OCI-M1 (cell line): ENCODE data around the gene AXIN2.
A peak's percentile ranks its signal among the peaks of the same experiment; 100 is the strongest.
"Not testable (repeated sequence)": the region's sequence is repeated elsewhere in the genome, so short reads cannot be mapped to it uniquely, and the experiment has no call there.

Source experiments
- DNase-seq: peaks from one replicate; lab custom pipeline; 2025; lab: John Stamatoyannopoulos, UW

The AXIN2 gene

DNA sequence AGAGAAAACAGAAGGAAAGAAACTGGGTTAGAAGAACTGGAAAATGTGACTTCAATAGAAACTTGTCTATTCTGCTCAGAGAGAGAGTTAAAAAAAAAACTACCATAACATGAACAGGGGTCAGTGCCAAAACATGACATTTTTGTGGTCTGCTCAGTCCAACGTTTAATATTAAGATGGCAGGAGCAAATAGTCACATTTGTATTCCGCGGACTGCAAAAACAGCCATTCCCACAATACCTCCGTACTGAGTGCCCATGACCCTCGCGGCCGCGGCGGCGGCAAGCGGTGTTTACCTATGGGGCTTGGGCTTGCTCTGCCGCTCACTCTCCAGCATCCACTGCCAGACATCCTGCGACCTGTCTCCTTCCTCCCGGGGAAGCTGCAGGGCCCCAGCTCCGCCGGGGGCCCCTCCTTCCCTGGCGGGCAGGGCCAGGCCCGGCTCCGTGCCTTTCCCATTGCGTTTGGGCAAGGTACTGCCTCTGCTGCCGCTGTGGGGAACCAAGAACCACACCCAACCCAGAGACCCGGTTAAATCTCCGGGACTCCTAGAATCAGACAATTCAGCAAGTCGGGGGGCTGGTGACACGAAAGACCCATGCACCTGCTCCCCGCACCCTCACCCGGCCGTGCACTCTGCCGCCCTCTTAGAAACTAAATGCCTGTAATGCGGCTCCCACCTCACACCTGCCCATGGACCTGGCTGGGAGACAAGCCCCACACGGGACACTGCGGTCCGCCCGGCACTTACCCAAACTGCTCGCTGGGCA lies 24.7 kb downstream of the AXIN2 start:
- DNase-seq = no peak

DNA sequence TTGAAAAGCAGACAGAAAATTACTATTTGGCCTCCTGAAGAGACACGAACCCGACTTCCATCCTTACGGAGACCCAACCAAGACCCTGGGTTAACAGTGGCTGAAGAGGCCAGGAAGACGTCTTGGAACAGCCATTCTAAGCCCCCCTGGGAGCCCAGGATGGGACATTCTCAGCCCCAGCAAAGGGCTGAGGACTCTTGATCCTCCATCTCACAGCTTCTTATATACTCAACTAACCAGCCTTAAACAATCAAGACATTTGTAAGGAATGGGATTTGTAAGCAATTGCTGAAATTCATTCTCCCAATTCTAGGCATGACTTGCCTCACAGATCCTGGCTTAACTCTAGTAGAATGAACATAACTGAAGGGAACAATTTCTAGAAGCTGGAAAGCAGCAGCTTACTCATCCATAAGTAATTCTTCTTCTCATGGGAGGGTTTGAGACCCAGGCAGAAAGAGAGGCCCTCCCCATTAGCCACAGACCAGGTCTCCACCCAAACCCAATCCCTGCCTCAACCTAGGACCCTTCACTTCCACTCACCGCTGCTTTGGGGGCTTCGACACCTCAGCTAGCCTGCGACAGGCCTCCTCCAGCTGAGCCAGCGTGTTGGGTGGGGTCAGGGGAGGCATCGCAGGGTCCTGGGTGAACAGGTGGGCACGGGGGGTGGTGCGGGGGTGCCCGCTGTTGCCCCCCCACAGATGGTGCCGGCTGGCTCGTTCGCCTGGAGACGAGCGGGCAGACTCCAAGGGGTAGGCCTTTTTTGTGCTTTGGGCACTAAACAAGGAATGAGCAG lies 25.5 kb downstream of the AXIN2 start:
- no peak for DNase-seq

- no peak for DNase-seq
Observed at GRCh38 chr17:65533852-65534457, 27.5 kb downstream of the AXIN2 start.

GRCh38 chr17:65533056-65533745 lies 28.2 kb downstream of the AXIN2 start:
- no peak for DNase-seq

DNA sequence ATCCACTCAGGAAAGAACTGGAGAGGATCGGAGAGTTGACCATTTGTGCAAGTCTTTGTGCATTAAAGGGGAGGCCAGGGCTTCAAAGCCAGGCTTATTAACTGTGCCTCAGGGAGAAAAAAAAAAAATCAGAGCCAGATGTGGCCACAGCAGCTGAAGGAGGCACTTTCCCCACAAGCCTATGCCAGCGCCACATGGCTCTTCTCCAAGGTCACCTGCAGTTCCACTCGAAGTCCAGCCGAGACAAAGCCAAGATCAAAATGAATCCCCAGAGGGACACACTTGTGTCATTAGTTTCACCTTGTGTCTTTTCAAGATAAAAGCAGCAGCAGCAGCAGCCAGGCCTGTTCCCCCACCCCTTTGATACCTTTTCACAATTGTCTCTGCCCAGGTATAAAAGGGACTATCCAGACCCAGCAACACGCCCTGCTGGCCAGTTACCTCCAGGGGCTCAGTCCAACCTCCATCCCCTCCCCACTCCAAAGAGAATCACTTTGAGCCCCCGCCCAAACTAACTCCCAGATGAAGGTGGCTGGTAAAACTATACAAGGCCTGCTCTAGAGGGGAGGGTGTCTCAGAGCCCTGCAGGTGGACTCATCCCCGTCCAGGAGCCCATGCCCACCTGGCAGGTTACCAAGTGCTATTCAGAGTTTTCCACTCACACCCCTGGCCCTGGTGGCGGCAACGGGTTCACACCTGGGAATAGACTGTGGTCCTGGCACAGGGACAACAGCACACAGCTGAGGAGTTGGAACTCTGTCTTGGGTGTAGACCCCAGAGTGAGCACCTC lies 29.2 kb downstream of the AXIN2 start:
- no peak for DNase-seq

DNA sequence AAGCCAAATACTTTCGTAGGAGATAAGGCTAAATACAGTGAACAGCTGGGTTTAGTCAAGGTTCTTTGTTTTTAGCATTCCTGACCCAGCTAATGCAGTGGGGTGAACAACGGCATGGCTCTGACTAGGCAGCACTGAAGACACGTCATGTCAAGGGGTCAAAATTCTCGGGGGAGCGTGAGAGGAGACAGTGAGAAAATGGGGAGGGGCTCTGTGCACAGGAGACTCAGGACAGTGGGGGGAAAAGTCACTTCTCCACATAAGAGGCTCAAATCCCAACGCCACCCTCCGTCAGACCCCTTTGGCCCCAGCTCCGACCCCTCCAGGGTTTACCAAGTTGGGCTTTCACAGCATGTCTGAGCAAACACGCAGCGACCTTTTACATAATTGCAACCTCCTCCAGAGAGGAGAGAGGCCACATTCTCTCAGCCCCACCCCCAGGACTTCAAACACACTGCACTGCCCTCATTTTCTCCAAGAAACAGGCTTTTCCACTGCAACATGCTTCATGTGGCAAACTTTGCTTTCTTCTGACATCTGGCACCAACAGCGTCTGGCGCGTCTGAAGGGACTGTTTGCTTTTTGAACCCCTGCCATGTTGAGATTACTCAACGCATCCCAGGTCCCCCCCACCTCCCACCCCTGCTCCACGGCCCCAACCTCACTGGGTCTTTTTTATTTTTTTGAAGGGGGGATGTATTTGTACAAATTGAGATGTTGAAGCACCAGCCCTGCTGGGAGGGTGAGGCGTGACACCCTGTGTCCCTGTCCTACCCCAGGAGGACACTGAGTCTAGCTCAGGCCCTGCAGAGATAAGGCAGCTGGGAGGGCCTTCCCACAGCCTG lies 30.0 kb downstream of the AXIN2 start:
- DNase-seq = no peak

DNA sequence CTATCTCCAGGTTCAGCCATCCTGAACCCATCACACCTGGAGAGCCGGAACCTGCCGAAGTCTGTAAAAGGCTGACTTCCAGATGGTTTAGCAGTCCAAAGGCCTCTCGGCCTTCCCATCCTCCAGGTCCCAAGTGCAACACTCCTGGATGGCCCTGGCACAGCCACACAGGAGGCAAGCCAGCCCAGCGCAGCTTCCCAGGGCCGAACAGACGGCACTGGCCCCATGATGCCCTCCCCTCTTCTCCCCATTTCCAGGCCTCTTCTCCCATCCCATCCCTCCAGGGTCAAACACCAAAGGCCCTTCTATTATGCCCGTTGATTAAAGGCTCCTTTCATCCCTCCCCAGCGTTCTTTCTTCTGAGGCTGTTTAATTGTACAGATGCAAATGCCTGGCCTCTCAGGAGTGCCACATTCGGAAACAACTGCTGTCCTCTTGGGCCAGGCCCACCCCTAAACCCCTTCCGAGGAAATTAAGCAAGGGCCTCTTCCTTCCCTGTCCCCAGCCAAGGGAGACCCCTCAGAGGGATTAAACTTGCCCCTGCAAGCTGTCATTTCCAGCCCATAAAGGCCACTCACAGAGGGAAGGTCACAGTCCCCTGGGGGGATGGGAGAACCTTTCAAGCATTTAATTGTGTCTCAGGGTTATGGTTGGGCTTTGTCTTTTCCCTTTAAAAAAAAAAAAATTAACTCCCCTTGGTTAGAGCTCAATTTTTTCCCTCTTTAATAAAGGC lies 30.8 kb downstream of the AXIN2 start:
- no peak for DNase-seq

- no peak for DNase-seq
Observed at GRCh38 chr17:65529761-65530522, 31.5 kb downstream of the AXIN2 start.

DNA sequence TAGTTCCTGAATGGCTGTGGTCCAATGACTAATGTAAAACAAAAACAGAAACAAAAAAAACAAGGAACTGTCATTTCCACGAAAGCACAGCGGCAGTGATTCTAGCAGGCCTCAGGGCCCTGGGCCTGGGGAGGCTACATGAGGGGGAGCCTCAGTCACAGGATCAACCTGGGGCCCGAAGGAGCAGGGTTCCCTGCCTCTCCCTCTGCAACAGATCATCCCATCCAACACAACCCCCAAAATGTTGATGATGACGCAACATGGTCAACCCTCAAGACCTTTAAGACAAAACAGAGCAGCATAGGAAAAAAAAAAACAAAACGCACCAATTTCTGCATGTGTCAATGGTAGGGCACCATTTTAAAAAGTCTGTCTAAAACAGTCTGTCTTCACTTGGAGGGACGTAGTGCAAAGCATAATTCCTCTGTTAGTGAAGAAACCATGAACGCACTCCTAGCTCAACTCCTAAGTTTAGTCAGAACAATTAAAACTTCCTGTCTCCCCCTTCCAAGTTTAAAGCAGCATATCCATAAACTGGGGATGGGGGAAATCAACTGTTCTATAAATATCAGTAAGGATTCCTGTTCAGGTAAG lies 32.3 kb downstream of the AXIN2 start:
- DNase-seq = no peak

DNA sequence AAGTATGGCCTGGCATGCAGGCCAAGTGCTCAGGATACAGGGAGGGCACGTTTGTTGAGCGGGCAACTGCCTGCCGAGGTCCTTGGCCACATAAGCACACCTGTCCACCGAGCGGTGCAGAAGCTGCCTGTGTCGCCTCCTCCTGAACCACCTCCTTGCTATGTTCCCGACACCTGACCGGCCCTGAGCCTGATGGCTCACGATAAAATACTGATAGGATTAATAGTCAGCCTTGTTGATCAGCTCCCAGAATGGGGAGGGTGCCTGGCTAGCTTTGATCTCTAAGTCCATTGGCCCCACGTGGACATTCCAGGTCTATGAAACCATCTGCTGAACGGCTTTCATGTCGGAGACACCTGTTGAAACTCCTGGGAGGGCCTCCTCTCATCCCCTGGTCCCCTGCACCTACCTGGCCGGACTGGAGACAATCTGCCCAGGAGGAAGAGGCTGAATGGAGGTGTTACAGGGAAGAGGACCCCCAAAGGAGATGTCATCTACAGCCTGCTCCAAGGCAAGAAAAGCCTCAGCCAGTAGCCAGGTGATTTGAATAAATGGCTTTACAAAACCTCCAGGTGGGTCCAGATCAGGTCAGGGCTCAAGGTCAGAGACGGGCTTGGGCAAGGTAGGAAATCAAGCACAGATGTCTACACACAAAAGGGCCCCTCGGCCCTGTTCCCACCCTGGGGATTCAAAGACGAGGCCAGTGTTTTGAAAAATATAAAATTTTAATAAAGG lies 33.4 kb downstream of the AXIN2 start:
- DNase-seq = no peak

- DNase-seq = no peak
Observed at GRCh38 chr17:65527381-65527780, 34.1 kb downstream of the AXIN2 start.

DNA sequence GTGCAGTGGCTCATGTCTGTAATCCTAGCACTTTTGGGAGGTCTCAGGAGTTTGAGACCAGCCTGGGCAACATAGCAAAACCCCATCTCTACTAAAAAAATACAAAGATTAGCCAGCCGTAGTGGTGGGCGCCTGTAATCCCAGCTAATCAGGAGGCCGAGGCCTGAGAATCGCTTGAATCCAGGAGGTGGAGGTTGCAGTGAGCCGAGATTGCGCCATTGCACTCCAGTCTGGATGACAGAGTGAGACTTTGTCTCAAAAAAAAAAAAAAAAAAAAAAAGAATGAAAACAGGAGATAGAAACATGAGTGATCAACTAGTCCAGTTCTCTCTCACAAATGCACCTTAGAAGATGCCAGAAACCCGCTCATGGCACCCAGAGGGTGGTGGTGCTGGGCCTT lies 34.6 kb downstream of the AXIN2 start:
- DNase-seq = not testable (repeated sequence)

GRCh38 chr17:65523853-65524664 lies 37.4 kb downstream of the AXIN2 start:
- DNase-seq = no peak

DNA sequence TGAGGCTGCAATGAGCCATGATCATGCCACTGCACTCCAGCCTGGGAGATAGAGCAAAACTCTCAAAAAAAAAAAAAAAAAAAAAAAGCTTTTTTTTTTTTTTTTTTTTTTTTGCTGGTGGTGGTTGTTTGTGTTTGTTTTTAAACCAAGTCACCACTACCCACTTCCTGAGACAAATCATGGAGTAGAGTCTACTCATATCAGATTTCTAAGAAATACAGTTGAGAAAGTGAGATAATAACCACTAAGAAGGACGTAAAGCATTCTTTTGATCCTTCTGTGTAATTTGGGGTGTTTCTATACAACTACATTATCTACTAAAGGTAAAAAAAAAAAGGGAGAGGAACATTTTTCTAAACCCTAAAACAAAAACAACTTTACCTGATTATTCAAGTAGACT lies 38.0 kb downstream of the AXIN2 start:
- DNase-seq = peak; percentile 9

DNA sequence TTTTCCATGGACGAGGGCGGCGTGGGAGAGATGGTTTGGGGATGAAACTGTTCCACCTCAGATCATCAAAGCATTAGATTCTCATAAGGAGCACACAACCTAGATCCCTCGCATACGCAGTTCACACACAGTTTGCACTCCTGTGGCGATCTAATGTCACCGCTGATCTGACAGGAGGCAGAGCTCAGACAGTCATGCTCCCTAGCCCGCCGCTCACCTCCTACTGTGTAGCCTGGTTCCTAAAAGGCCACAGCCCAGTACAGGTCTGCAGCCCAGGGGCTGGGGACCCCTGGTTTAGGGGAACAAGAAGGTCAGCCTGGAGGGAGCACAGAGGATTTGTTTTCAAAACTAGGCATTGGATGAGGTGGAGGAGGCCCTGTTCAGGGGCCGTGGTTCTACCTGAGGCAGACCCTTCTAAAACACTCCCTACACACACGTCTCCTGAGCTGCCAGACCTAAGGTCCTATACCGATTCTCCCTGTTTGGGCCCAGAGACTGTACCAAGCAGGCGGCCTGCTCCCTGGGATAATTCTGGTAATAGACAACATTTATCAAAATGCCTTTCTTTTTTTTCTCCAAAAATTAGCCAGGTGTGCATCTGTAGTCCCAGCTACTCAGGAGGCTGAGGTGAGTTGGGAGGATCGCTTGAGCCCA lies 38.6 kb downstream of the AXIN2 start:
- DNase-seq = no peak

- DNase-seq = no peak
Observed at GRCh38 chr17:65519462-65519861, 42.0 kb downstream of the AXIN2 start.

GRCh38 chr17:65518256-65518655 lies 43.2 kb downstream of the AXIN2 start:
- DNase-seq = no peak
